Measurements from ENCODE around the gene ADGRG1. TPM values are rescaled to one million over a fixed set of nuclear protein-coding genes. Genes with fewer than 3 reads are reported as not detected.

Gene ADGRG1
- total RNA-seq, 4 donors from 2014 or later, result 6.5 to 87.0 (median 7.8) TPM

GRCh38 chr16:57624044-57624688 is 4.3 kb upstream of the ADGRG1 start:
- intact Hi-C loops (cut with DNase I; ENCODE audit: low total_unique reads), result no loop called here
- Histone ChIP-seq H3K27me3 (no peaks in the 10 kb centered on the region), H3K4me3 (no peak overlapping the region), H3K36me3 (no peaks in the 10 kb centered on the region), H3K27ac (peak overlapping the region; percentile 31 to 56), H3K9me3 (no peaks in the 10 kb centered on the region), H3K4me1 (peaks cover 5 to 20% of the 10 kb centered on the region in 2 donors)
- DNase-seq, result no peak
- TF ChIP-seq POLR2A (IDR thresholded peaks at IDR 0.05), result no peak
- no peak for TF ChIP-seq CTCF (IDR thresholded peaks at IDR 0.05)

DNA sequence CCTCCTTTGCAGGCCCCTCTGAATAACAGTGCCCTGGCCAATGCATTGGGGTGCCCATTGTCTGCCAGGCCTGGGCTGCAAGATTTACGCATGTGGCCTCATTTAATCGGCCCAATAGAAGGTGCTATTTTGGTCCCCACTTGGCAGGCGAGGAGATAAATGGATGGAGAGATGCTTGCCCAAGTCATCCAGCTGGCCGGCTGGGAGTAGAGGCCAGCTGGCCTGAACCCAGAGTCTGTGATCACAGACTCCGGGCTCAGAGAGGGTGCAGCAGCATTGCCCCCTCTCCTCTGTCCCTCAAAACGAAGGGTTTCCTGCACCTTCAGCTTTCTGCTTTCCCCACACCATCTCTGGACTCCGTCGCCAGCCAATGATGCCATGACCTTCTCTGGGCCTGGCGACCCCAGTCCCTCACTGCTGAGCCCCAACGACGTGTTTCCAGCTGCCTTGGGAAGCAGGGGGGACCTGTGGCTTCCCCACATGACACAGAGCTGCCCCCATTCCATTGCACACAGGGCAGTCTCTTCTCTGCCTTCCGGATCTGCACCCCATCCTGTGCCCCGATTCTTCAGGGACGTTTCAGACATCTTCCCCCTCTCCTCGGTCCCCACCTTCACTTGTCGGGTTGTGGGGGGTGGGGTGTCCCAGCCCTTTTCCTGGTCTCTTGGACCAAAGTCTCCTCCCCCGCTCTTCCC is 3.5 kb upstream of the ADGRG1 start:
- Histone ChIP-seq H3K4me1 (peaks cover 5 to 20% of the 10 kb centered on the region in 2 donors), H3K36me3 (no peaks in the 10 kb centered on the region), H3K4me3 (no peak overlapping the region), H3K9me3 (no peaks in the 10 kb centered on the region), H3K27me3 (no peaks in the 10 kb centered on the region), H3K27ac (peak overlapping the region; percentile 31 to 56)
- no peak for TF ChIP-seq POLR2A (IDR thresholded peaks at IDR 0.05)
- TF ChIP-seq CTCF (IDR thresholded peaks at IDR 0.05), result no peak
- no peak for DNase-seq
- intact Hi-C loops (cut with DNase I; ENCODE audit: low total_unique reads), result no loop called here

GRCh38 chr16:57626420-57627170 is 1.8 kb upstream of the ADGRG1 start:
- no peaks in the 10 kb centered on the region for H3K27me3 ChIP-seq
- H3K36me3 ChIP-seq, result no peaks in the 10 kb centered on the region
- peaks cover 5 to 20% of the 10 kb centered on the region in 2 donors for H3K4me1 ChIP-seq
- intact Hi-C loops (cut with DNase I; ENCODE audit: low total_unique reads), result no loop called here
- H3K4me3 ChIP-seq, result no peak overlapping the region
- H3K27ac ChIP-seq, result peak overlapping the region in 1 of 2 donors; percentile 79
- DNase-seq, result no peak
- H3K9me3 ChIP-seq, result no peaks in the 10 kb centered on the region
- TF ChIP-seq POLR2A (IDR thresholded peaks at IDR 0.05) (no peak), CTCF (IDR thresholded peaks at IDR 0.05) (no peak)

DNA sequence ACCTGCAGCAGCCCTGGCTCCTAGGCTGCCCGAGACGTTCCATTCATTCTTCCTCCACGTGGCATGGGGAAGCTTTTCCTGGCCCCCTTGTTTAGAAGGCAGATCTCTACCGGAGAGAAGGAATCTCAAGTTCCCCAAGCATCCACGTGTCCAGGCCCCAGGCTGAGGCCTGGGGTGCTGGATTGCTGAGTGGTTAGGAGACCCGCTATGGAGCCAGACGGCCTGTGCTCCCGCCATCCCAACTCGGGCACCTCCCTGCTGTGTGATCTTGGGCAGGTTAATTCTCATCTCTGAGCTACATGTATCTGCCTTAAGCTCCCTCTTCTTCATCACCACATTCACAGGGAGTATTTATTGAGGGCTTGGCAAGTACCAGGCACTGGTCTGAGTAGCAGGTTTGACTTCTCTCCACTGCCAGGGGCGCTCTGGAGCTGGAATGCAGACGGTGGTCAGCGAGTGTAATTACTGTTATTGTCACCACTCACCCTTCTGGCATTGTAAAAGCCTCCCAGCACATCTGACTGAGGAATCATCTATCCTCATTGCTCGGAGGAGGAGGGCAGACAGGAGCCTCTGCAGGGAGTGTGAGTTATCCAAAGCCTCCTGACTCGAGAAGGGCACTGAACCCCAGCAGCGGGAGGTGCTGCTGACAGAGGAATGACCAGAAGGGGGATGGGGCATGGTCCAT is 1.1 kb upstream of the ADGRG1 start:
- no peak overlapping the region for H3K4me3 ChIP-seq
- peaks cover 5 to 20% of the 10 kb centered on the region in 2 donors for H3K4me1 ChIP-seq
- intact Hi-C loops (cut with DNase I; ENCODE audit: low total_unique reads), result no loop called here
- TF ChIP-seq POLR2A (IDR thresholded peaks at IDR 0.05), result no peak
- TF ChIP-seq CTCF (IDR thresholded peaks at IDR 0.05), result peak in 1 of 4 experiments; percentile 14
- no peaks in the 10 kb centered on the region for H3K36me3 ChIP-seq
- no peak for DNase-seq
- no peaks in the 10 kb centered on the region for H3K9me3 ChIP-seq
- peak overlapping the region; percentile 79 to 83 for H3K27ac ChIP-seq
- no peaks in the 10 kb centered on the region for H3K27me3 ChIP-seq

All from uterus (tissue), 4 donors.